T-helper 1 cell treated with Interleukin-12 subunit alpha and Interleukin-12 subunit beta and Interleukin-4 antibody, amounts not matched to agents 30 μg/mL and 1 μg/mL, for 36 hours (primary cell): ENCODE results near the gene CCL16.

Experiments
- H3K27ac Mint-ChIP-seq: one replicate; pipeline ENCODE4 v1.8.0; 2021; ENCODE audit warnings: mild to moderate bottlenecking, mixed read lengths
- H3K27me3 Mint-ChIP-seq: one replicate; pipeline ENCODE4 v1.8.0; 2021; ENCODE audit warnings: low read depth, mixed read lengths
- H3K36me3 Mint-ChIP-seq: one replicate; pipeline ENCODE4 v1.8.0; 2021; ENCODE audit warnings: low read depth, mixed read lengths
- H3K4me1 Mint-ChIP-seq: one replicate; pipeline ENCODE4 v1.8.0; 2021; ENCODE audit warnings: low read depth, mixed read lengths
- H3K4me3 Mint-ChIP-seq: one replicate; pipeline ENCODE4 v1.8.0; 2021; ENCODE audit warnings: mild to moderate bottlenecking, moderate library complexity, mixed read lengths
- H3K9me3 Mint-ChIP-seq: one replicate; pipeline ENCODE4 v1.8.0; 2021; ENCODE audit warnings: mixed read lengths

CCL16 gene

GRCh38 chr17:35936063-35936462 is 45.2 kb downstream of the CCL16 start:
- Mint-ChIP-seq H3K27me3 (peaks cover 17% of the 10 kb centered on the region), H3K4me1 (peaks cover 5% of the 10 kb centered on the region), H3K4me3 (no peak overlapping the region), H3K9me3 (peaks cover 4% of the 10 kb centered on the region), H3K27ac (no peak overlapping the region), H3K36me3 (no peaks in the 10 kb centered on the region)

- Mint-ChIP-seq H3K9me3 (peaks cover 4% of the 10 kb centered on the region), H3K36me3 (no peaks in the 10 kb centered on the region), H3K27me3 (peaks cover 16% of the 10 kb centered on the region), H3K4me3 (no peak overlapping the region), H3K4me1 (peaks cover 16% of the 10 kb centered on the region), H3K27ac (no peak overlapping the region)
Measured at GRCh38 chr17:35934760-35935159, 46.5 kb downstream of the CCL16 start.

- Mint-ChIP-seq H3K27ac (no peak overlapping the region), H3K4me1 (peaks cover 27% of the 10 kb centered on the region), H3K27me3 (peaks cover 12% of the 10 kb centered on the region), H3K9me3 (no peaks in the 10 kb centered on the region), H3K4me3 (no peak overlapping the region), H3K36me3 (peaks cover 6% of the 10 kb centered on the region)
Measured at GRCh38 chr17:35932586-35932985, 48.7 kb downstream of the CCL16 start.

GRCh38 chr17:35931794-35932425 is 49.4 kb downstream of the CCL16 start:
- Mint-ChIP-seq H3K27me3 (peaks cover 12% of the 10 kb centered on the region), H3K4me3 (no peak overlapping the region), H3K36me3 (peaks cover 6% of the 10 kb centered on the region), H3K9me3 (no peaks in the 10 kb centered on the region), H3K4me1 (peaks cover 27% of the 10 kb centered on the region), H3K27ac (no peak overlapping the region)

GRCh38 chr17:35930211-35931065 is 50.9 kb downstream of the CCL16 start, which contains the start of gene RDM1:
RDM1 (minus strand) TSS chr17:35930773; CDS start chr17:35930727, 46 bp downstream.
- Mint-ChIP-seq H3K36me3 (peaks cover 6% of the 10 kb centered on the region), H3K9me3 (no peaks in the 10 kb centered on the region), H3K27me3 (peaks cover 12% of the 10 kb centered on the region), H3K4me1 (peaks cover 27% of the 10 kb centered on the region), H3K27ac (peak within 1 kb of the TSS; percentile 93), H3K4me3 (peak within 1 kb of the TSS; percentile 87)

GRCh38 chr17:35927714-35928113 is 53.6 kb downstream of the CCL16 start:
- H3K27ac Mint-ChIP-seq, result no peak overlapping the region
- no peak overlapping the region for H3K4me3 Mint-ChIP-seq
- H3K27me3 Mint-ChIP-seq, result peaks cover 3% of the 10 kb centered on the region
- peaks cover 15% of the 10 kb centered on the region for H3K36me3 Mint-ChIP-seq
- peaks cover 29% of the 10 kb centered on the region for H3K4me1 Mint-ChIP-seq
- H3K9me3 Mint-ChIP-seq, result no peaks in the 10 kb centered on the region
